Mucosa of descending colon (tissue), 3 donors: Measurements from ENCODE around the gene CWC15. TPM values are rescaled to one million over a fixed set of nuclear protein-coding genes. Genes with fewer than 3 reads are reported as not detected.

Experiments used
- ATAC-seq: fragments of 200-7000 bp; cut with Tn5 transposase; one replicate; pipeline ENCODE4 v1.9.1; 2020; ENCODE audit warnings: mild to moderate bottlenecking, moderate library complexity
- DNase-seq, 3 donors: peaks; one replicate each; pipeline ENCODE4 v3.0.0-alpha.2; 2020
- H3K36me3 ChIP-seq: fragments of 200-600 bp; one replicate; pipeline ENCODE4 v1.8.0; 2021; ENCODE audit warnings: low read depth, mild to moderate bottlenecking
- H3K4me1 ChIP-seq: fragments of 200-600 bp; one replicate; pipeline ENCODE4 v1.8.0; 2021; ENCODE audit warnings: low read depth, mild to moderate bottlenecking
- H3K4me3 ChIP-seq: fragments of 200-600 bp; one replicate; pipeline ENCODE4 v1.8.0; 2021; ENCODE audit warnings: mild to moderate bottlenecking
- H3K9me3 ChIP-seq: fragments of 200-600 bp; one replicate; pipeline ENCODE4 v1.8.0; 2021; ENCODE audit warnings: mild to moderate bottlenecking
- CTCF ChIP-seq: fragments of 200-600 bp; IDR thresholded peaks from one replicate; pipeline ENCODE4 v1.8.0; 2022; ENCODE audit warnings: antibody characterized with exemption, mild to moderate bottlenecking
- intact Hi-C, 2 donors: fragments of 100-400 bp; cut with DNase I in 1 of 2; cut with micrococcal nuclease in 1 of 2; formaldehyde crosslinking; loops; one replicate each; pipeline versions ENCODE4 v1.11.0 to v1.11.1; 2022; cut with DNase I, micrococcal nuclease
- total RNA-seq, 3 donors: library from RNA; stranded (reverse); fragmentation: NEBNext Ultra II Directional in 2 of 3; extraction: Animal tissue kit (Norgen Biotek cat#: 25700) in 2 of 3; gene quantifications; one replicate each; pipeline versions ENCODE4 v1.2.1 to v1.2.4, GENCODE V29; 2021 to 2023
- donor health status: DM: no; HTN: no; CAD: no; lungs with moderate emphysema.
- donor health status: DM: no; HTN: no; CAD: no.
- donor health status: DM: no; HTN: yes; CAD: no.

Gene CWC15
- total RNA-seq, 3 donors from 2014 or later, result 41.4 to 47.7 (median 45.3) TPM

DNA sequence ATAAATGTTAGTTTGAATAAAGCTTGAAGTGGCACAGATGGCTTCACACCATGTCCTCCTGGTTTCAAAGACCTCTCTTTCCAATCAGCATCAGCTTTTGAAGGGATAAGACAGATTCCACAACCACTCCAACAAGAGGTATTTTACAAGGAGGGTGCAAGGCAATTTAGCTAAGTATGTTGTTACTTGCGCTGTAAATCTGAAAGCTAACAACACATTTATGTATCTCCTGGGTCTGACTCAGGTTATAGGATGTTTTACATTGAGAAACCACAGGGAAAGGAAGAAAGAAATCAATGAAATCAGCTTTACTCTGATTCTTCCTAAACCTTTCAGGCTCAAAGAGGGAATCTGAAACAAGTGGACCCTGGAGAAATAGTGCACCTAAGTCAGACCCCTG is 12.1 kb downstream of the CWC15 start:
- H3K4me1 ChIP-seq, result no peaks in the 10 kb centered on the region
- H3K9me3 ChIP-seq, result no peaks in the 10 kb centered on the region
- ATAC-seq, result no peak
- no peak overlapping the region for H3K4me3 ChIP-seq
- no peak for TF ChIP-seq CTCF
- H3K36me3 ChIP-seq, result peaks cover 16% of the 10 kb centered on the region
- intact Hi-C loops, result no loop called here
- no peak for DNase-seq

- no peak for ATAC-seq
- Histone ChIP-seq H3K4me1 (no peaks in the 10 kb centered on the region), H3K9me3 (no peaks in the 10 kb centered on the region), H3K4me3 (no peak overlapping the region), H3K36me3 (peaks cover 12% of the 10 kb centered on the region)
- intact Hi-C loops, result no loop called here
- no peak for DNase-seq
- TF ChIP-seq CTCF, result no peak
These were observed 12.9 kb downstream of the CWC15 start for GRCh38 chr11:94960488-94960887.

GRCh38 chr11:94959179-94959578 is 14.2 kb downstream of the CWC15 start:
- no peak for TF ChIP-seq CTCF
- Histone ChIP-seq H3K4me3 (no peak overlapping the region), H3K36me3 (peaks cover 7% of the 10 kb centered on the region), H3K9me3 (no peaks in the 10 kb centered on the region), H3K4me1 (no peaks in the 10 kb centered on the region)
- no peak for ATAC-seq
- intact Hi-C loops, result no loop called here
- DNase-seq, result no peak

GRCh38 chr11:94958121-94958696 is 15.1 kb downstream of the CWC15 start:
- Histone ChIP-seq H3K4me3 (no peak overlapping the region), H3K4me1 (no peaks in the 10 kb centered on the region), H3K36me3 (peaks cover 6% of the 10 kb centered on the region), H3K9me3 (no peaks in the 10 kb centered on the region)
- intact Hi-C loops, result no loop called here
- no peak for TF ChIP-seq CTCF
- no peak for DNase-seq
- no peak for ATAC-seq

- ATAC-seq (no peak), DNase-seq (no peak)
- Histone ChIP-seq H3K4me1 (no peaks in the 10 kb centered on the region), H3K4me3 (no peak overlapping the region), H3K36me3 (no peaks in the 10 kb centered on the region), H3K9me3 (no peaks in the 10 kb centered on the region)
- no peak for TF ChIP-seq CTCF
- intact Hi-C loops, result no loop called here
These were observed 16.4 kb downstream of the CWC15 start for GRCh38 chr11:94956963-94957362.

DNA sequence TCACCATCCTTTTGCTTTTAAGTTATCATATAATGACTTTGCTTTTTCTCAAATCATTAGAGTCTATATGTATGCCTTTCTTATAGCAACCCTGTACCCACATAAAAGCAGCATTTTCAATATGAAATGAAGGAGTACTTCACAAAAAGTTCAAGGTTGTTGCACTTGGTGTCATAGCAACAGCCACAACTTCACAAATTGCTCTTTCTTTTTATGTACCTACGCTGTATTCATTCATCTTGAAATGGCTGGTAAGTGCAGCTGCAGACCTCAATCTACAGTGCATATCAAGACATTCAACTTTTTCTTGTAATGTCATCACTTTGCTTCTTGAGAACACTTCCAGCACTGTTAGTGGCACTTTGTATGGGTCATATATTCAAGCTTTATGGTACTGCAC is 18.6 kb downstream of the CWC15 start:
- no peak for DNase-seq
- no peak for TF ChIP-seq CTCF
- no peak overlapping the region for H3K4me3 ChIP-seq
- no peaks in the 10 kb centered on the region for H3K4me1 ChIP-seq
- no peaks in the 10 kb centered on the region for H3K36me3 ChIP-seq
- no peaks in the 10 kb centered on the region for H3K9me3 ChIP-seq
- ATAC-seq, result no peak
- intact Hi-C loops, result no loop called here
